OCI-LY3 (cell line): Measurements from ENCODE around the gene ACBD3.

Experiments
- CTCF ChIP-seq: fragments of 200-600, 300-600 bp; sonication (generic); IDR thresholded peaks from 2 replicates; pipeline ENCODE4 v1.5.1; 2014; ENCODE audit warnings: antibody characterized with exemption, low read length, low read depth
- EZH2phosphoT487 ChIP-seq: fragments of 200-600 bp; shearing (Covaris generic); IDR thresholded peaks from 2 replicates; pipeline ENCODE4 v1.6.1; 2018; ENCODE audit warnings: antibody characterized with exemption, mixed run types, low read depth

- TF ChIP-seq CTCF (no peak), EZH2phosphoT487 (no peak)
These were observed 30.7 kb upstream of the ACBD3 start for GRCh38 chr1:226217273-226217672.
